Amniotic stem cell (primary cell): ENCODE measurements around the gene BCL2.

ENCODE experiments used
- DNase-seq: peaks from one replicate; lab custom pipeline; 2025; lab: John Stamatoyannopoulos, UW

Gene BCL2

GRCh38 chr18:63309422-63309821 lies 10.1 kb downstream of the BCL2 start:
- DNase-seq = no peak

GRCh38 chr18:63307551-63308200 lies 11.9 kb downstream of the BCL2 start:
- DNase-seq = no peak

GRCh38 chr18:63306819-63307550 lies 12.6 kb downstream of the BCL2 start:
- DNase-seq = no peak

- DNase-seq = no peak
Observed at GRCh38 chr18:63306249-63306648, 13.3 kb downstream of the BCL2 start.

- no peak for DNase-seq
Observed at GRCh38 chr18:63303547-63303946, 16.0 kb downstream of the BCL2 start.

- DNase-seq = no peak
Observed at GRCh38 chr18:63302636-63303405, 16.7 kb downstream of the BCL2 start.

GRCh38 chr18:63302220-63302619 lies 17.3 kb downstream of the BCL2 start:
- DNase-seq = no peak

- no peak for DNase-seq
Observed at GRCh38 chr18:63301434-63301833, 18.1 kb downstream of the BCL2 start.

- DNase-seq = no peak
Observed at GRCh38 chr18:63299837-63300745, 19.5 kb downstream of the BCL2 start.

- no peak for DNase-seq
Observed at GRCh38 chr18:63298400-63299365, 20.9 kb downstream of the BCL2 start.

GRCh38 chr18:63297687-63298399 lies 21.7 kb downstream of the BCL2 start:
- DNase-seq = no peak

GRCh38 chr18:63293935-63294334 lies 25.6 kb downstream of the BCL2 start:
- DNase-seq = no peak

- DNase-seq = no peak
Observed at GRCh38 chr18:63292831-63293683, 26.5 kb downstream of the BCL2 start.

- DNase-seq = no peak
Observed at GRCh38 chr18:63291278-63291677, 28.3 kb downstream of the BCL2 start.

GRCh38 chr18:63290821-63291200 lies 28.8 kb downstream of the BCL2 start:
- DNase-seq = no peak

- DNase-seq = no peak
Observed at GRCh38 chr18:63290166-63290820, 29.3 kb downstream of the BCL2 start.

- no peak for DNase-seq
Observed at GRCh38 chr18:63288311-63288710, 31.3 kb downstream of the BCL2 start.

GRCh38 chr18:63287691-63288220 lies 31.8 kb downstream of the BCL2 start:
- no peak for DNase-seq
